ENCODE data around the gene ZNF579.
"Not testable (repeated sequence)": the region's sequence is repeated elsewhere in the genome, so short reads cannot be mapped to it uniquely, and the experiment has no call there.

Gene ZNF579

DNA sequence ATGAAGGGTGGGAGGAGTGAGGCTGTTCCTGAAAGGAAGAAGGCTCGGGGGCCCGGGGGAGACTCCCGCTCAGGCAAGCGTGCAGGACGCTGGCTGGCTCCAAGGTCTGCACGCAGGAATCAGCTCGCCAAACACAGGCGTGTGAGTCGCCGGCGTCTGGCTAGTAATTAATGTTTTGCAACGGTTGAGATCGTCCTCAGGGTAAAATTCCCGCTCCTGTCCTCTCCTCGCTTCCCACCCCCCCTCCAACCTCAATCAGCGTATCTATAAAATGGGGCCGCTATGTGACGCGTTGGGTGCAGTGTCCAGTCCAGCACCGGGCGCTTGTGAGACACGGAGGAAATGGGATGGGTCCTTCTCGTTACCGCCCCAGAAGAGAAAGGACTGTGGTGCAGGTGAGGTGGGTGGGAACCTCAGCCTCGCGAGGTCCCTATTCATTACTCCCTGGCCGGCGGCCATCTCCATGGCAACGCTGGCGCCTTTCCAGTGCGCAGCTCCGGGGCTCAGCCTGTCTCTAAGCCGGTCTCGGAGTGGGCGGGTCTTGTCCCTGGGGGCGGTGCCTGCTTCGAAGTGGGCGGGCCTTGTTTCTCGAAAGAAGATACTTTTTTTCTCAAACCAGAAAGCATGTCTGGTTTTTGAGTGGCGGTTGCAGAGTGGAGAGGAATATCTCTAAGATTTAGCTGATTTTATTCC, 6.5 kb upstream of the ZNF579 start:
- DNase-seq (peak; percentile 90), ATAC-seq (ENCODE audit: insufficient read depth, low read depth) (peak; percentile 79)
- no peak for TF ChIP-seq EZH2 (IDR thresholded peaks at IDR 0.05; ENCODE audit: borderline replicate concordance, low read depth, low read length, severe bottlenecking)
- TF ChIP-seq, protein P1, sequence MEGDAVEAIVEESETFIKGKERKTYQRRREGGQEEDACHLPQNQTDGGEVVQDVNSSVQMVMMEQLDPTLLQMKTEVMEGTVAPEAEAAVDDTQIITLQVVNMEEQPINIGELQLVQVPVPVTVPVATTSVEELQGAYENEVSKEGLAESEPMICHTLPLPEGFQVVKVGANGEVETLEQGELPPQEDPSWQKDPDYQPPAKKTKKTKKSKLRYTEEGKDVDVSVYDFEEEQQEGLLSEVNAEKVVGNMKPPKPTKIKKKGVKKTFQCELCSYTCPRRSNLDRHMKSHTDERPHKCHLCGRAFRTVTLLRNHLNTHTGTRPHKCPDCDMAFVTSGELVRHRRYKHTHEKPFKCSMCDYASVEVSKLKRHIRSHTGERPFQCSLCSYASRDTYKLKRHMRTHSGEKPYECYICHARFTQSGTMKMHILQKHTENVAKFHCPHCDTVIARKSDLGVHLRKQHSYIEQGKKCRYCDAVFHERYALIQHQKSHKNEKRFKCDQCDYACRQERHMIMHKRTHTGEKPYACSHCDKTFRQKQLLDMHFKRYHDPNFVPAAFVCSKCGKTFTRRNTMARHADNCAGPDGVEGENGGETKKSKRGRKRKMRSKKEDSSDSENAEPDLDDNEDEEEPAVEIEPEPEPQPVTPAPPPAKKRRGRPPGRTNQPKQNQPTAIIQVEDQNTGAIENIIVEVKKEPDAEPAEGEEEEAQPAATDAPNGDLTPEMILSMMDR (IDR thresholded peaks at IDR 0.05; ENCODE audit: borderline replicate concordance, extremely low read depth, low read length, poor library complexity, severe bottlenecking) = no peak
- 0 out of 2 replicates have a peak overlapping the region, but pooled peaks have one; percentile 16 for H3K9ac ChIP-seq (ENCODE audit: low read depth, low read length)
- H3K36me3 ChIP-seq (ENCODE audit: insufficient read depth, low read length) = no peaks in the 10 kb centered on the region
- H2AFZ ChIP-seq (ENCODE audit: low read depth, low read length) = peak overlapping the region; percentile 58
- H3K9me3 ChIP-seq (ENCODE audit: insufficient read depth, low read length, severe bottlenecking) = no peaks in the 10 kb centered on the region
- no peaks in the 10 kb centered on the region for H3K27me3 ChIP-seq (ENCODE audit: insufficient read depth, low read length, poor library complexity)
- peak overlapping the region; percentile 67 for H3K4me2 ChIP-seq (ENCODE audit: insufficient read depth, low read length)
- no peaks in the 10 kb centered on the region for H4K20me1 ChIP-seq (ENCODE audit: insufficient read depth, low read length)
- H3K4me1 ChIP-seq (ENCODE audit: insufficient read depth, low read length) = peaks cover 34% of the 10 kb centered on the region
- peak overlapping the region in 1 of 2 experiments; percentile 28; a peak in 2 of 4 replicates for H3K4me3 ChIP-seq (ENCODE audit: low read depth in 1 of 2, low read length in 2 of 2)
- H3K27ac ChIP-seq (ENCODE audit: low read length) = no peak overlapping the region
- H3K79me2 ChIP-seq (ENCODE audit: insufficient read depth, low read length) = no peaks in the 10 kb centered on the region

- H3K9me3 ChIP-seq (ENCODE audit: insufficient read depth, low read length, severe bottlenecking) = no peaks in the 10 kb centered on the region
- H3K27ac ChIP-seq (ENCODE audit: low read length) = peak overlapping the region; percentile 62
- peak overlapping the region; percentile 67 for H3K4me2 ChIP-seq (ENCODE audit: insufficient read depth, low read length)
- H3K36me3 ChIP-seq (ENCODE audit: insufficient read depth, low read length) = no peaks in the 10 kb centered on the region
- no peaks in the 10 kb centered on the region for H3K27me3 ChIP-seq (ENCODE audit: insufficient read depth, low read length, poor library complexity)
- H2AFZ ChIP-seq (ENCODE audit: low read depth, low read length) = peak overlapping the region; percentile 72
- H3K4me1 ChIP-seq (ENCODE audit: insufficient read depth, low read length) = peaks cover 43% of the 10 kb centered on the region
- H3K4me3 ChIP-seq (ENCODE audit: low read depth in 1 of 2, low read length in 2 of 2) = peak overlapping the region in 1 of 2 experiments; percentile 53; a peak in 2 of 4 replicates
- ATAC-seq (ENCODE audit: insufficient read depth, low read depth) (peak; percentile 76), DNase-seq (peak; percentile 83)
- peak overlapping the region; percentile 27 for H3K9ac ChIP-seq (ENCODE audit: low read depth, low read length)
- H4K20me1 ChIP-seq (ENCODE audit: insufficient read depth, low read length) = no peaks in the 10 kb centered on the region
- TF ChIP-seq, protein P1 (IDR thresholded peaks at IDR 0.05; ENCODE audit: borderline replicate concordance, extremely low read depth, low read length, poor library complexity, severe bottlenecking) = no peak
- TF ChIP-seq EZH2 (IDR thresholded peaks at IDR 0.05; ENCODE audit: borderline replicate concordance, low read depth, low read length, severe bottlenecking) = no peak
- H3K79me2 ChIP-seq (ENCODE audit: insufficient read depth, low read length) = peaks cover 6% of the 10 kb centered on the region
Observed at GRCh38 chr19:55585658-55586339, 5.2 kb upstream of the ZNF579 start.

DNA sequence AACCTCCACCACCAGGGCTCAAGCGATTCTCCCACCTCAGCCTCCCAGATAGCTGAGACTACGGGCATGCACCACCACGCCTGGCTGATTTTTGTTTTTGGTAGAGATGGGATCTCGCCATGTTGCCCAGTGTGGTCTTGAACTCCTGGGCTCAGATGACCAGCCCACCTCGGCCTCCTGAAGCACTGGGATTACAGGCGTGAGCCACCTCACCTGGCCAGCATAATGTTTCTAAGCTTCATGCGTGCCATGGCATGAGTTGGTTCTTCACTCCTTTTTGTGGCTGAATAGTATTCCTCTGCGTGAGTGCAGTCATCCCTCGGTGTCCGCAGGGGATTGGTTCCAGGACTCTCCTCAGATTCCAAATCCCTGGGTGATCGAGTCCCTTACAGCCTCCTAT, 4.2 kb upstream of the ZNF579 start:
- DNase-seq = no peak
- Histone ChIP-seq H4K20me1 (ENCODE audit: insufficient read depth, low read length) (no peaks in the 10 kb centered on the region), H3K9me3 (ENCODE audit: insufficient read depth, low read length, severe bottlenecking) (no peaks in the 10 kb centered on the region), H3K9ac (ENCODE audit: low read depth, low read length) (no peak overlapping the region), H3K27ac (ENCODE audit: low read length) (no peak overlapping the region), H3K4me3 (ENCODE audit: low read depth in 1 of 2, low read length in 2 of 2) (no peak overlapping the region), H3K4me2 (ENCODE audit: insufficient read depth, low read length) (no peak overlapping the region), H3K36me3 (ENCODE audit: insufficient read depth, low read length) (no peaks in the 10 kb centered on the region), H3K27me3 (ENCODE audit: insufficient read depth, low read length, poor library complexity) (no peaks in the 10 kb centered on the region), H3K79me2 (ENCODE audit: insufficient read depth, low read length) (peaks cover 14% of the 10 kb centered on the region), H3K4me1 (ENCODE audit: insufficient read depth, low read length) (peaks cover 46% of the 10 kb centered on the region), H2AFZ (ENCODE audit: low read depth, low read length) (peak overlapping the region; percentile 72)
- ATAC-seq (ENCODE audit: insufficient read depth, low read depth) = no peak
- TF ChIP-seq, protein P1 (IDR thresholded peaks at IDR 0.05; ENCODE audit: borderline replicate concordance, extremely low read depth, low read length, poor library complexity, severe bottlenecking) = no peak
- TF ChIP-seq EZH2 (IDR thresholded peaks at IDR 0.05; ENCODE audit: borderline replicate concordance, low read depth, low read length, severe bottlenecking) = no peak

- Histone ChIP-seq H3K4me1 (ENCODE audit: insufficient read depth, low read length) (peaks cover 52% of the 10 kb centered on the region), H3K79me2 (ENCODE audit: insufficient read depth, low read length) (peaks cover 23% of the 10 kb centered on the region)
- not testable (repeated sequence) for DNase-seq; H2AFZ ChIP-seq (ENCODE audit: low read depth, low read length); H3K9me3 ChIP-seq (ENCODE audit: insufficient read depth, low read length, severe bottlenecking); H3K36me3 ChIP-seq (ENCODE audit: insufficient read depth, low read length); ATAC-seq (ENCODE audit: insufficient read depth, low read depth); H3K9ac ChIP-seq (ENCODE audit: low read depth, low read length); H3K4me2 ChIP-seq (ENCODE audit: insufficient read depth, low read length); H3K27ac ChIP-seq (ENCODE audit: low read length); H3K27me3 ChIP-seq (ENCODE audit: insufficient read depth, low read length, poor library complexity); H3K4me3 ChIP-seq (ENCODE audit: low read depth in 1 of 2, low read length in 2 of 2); H4K20me1 ChIP-seq (ENCODE audit: insufficient read depth, low read length)
Observed at GRCh38 chr19:55583897-55584296, 3.2 kb upstream of the ZNF579 start.

- H3K4me2 ChIP-seq (ENCODE audit: insufficient read depth, low read length); H3K9me3 ChIP-seq (ENCODE audit: insufficient read depth, low read length, severe bottlenecking); ATAC-seq (ENCODE audit: insufficient read depth, low read depth); H3K27ac ChIP-seq (ENCODE audit: low read length); H3K27me3 ChIP-seq (ENCODE audit: insufficient read depth, low read length, poor library complexity); H3K9ac ChIP-seq (ENCODE audit: low read depth, low read length); H3K36me3 ChIP-seq (ENCODE audit: insufficient read depth, low read length); H2AFZ ChIP-seq (ENCODE audit: low read depth, low read length); H3K4me3 ChIP-seq (ENCODE audit: low read depth in 1 of 2, low read length in 2 of 2); H4K20me1 ChIP-seq (ENCODE audit: insufficient read depth, low read length); DNase-seq: not testable (repeated sequence)
- peaks cover 23% of the 10 kb centered on the region for H3K79me2 ChIP-seq (ENCODE audit: insufficient read depth, low read length)
- peaks cover 40% of the 10 kb centered on the region for H3K4me1 ChIP-seq (ENCODE audit: insufficient read depth, low read length)
Observed at GRCh38 chr19:55582284-55582683, 1.6 kb upstream of the ZNF579 start.

All from DND-41 (cell line).